ENCODE results near the gene ITPK1. TPM values are rescaled to one million over a fixed set of nuclear protein-coding genes. Genes with fewer than 3 reads are reported as not detected.

Gene ITPK1
- total RNA-seq, 3 donors from 2014 or later (not counting 1 experiment from before 2014, with no cell fraction given), result 73.2 to 74.8 (median 74.4) TPM

- Mint-ChIP-seq H3K36me3 (no peaks in the 10 kb centered on the region), H3K27me3 (ENCODE audit: low read depth in 2 of 2) (no peaks in the 10 kb centered on the region), H3K4me3 (no peak overlapping the region), H3K9me3 (no peaks in the 10 kb centered on the region), H3K27ac (no peak overlapping the region), H3K4me1 (peaks cover 6 to 19% of the 10 kb centered on the region in 2 donors)
- DNase-seq, result no peak
- H3K27ac ChIP-seq (ENCODE audit: low read length), result no peak overlapping the region
- H3K36me3 ChIP-seq (ENCODE audit: control insufficient read depth, insufficient read depth, low read length), result peaks cover 40% of the 10 kb centered on the region
- no peak overlapping the region for H3K4me3 ChIP-seq (ENCODE audit: low read length)
- no peak for TF ChIP-seq CTCF (IDR thresholded peaks at IDR 0.05)
- intact Hi-C loops (cut with micrococcal nuclease), result no loop called here
- 95% methylated on average over 18 of the region's 18 CpGs for WGBS (ENCODE audit: insufficient coverage)
- ATAC-seq, result no peak
- H3K4me1 ChIP-seq (ENCODE audit: control insufficient read depth, insufficient read depth, low read length), result no peaks in the 10 kb centered on the region
- H3K27me3 ChIP-seq (ENCODE audit: control insufficient read depth, insufficient read depth, low read length), result no peaks in the 10 kb centered on the region
- H3K9me3 ChIP-seq (ENCODE audit: control insufficient read depth, insufficient read depth, low read length), result no peaks in the 10 kb centered on the region
Observed at GRCh38 chr14:92960706-92961566, 154.8 kb downstream of the ITPK1 start.

GRCh38 chr14:92959761-92960680 is 155.7 kb downstream of the ITPK1 start:
- Histone ChIP-seq H3K27ac (ENCODE audit: low read length) (no peak overlapping the region), H3K27me3 (ENCODE audit: control insufficient read depth, insufficient read depth, low read length) (no peaks in the 10 kb centered on the region), H3K36me3 (ENCODE audit: control insufficient read depth, insufficient read depth, low read length) (peaks cover 43% of the 10 kb centered on the region), H3K4me3 (ENCODE audit: low read length) (no peak overlapping the region), H3K9me3 (ENCODE audit: control insufficient read depth, insufficient read depth, low read length) (no peaks in the 10 kb centered on the region), H3K4me1 (ENCODE audit: control insufficient read depth, insufficient read depth, low read length) (no peaks in the 10 kb centered on the region)
- DNase-seq, result no peak
- ATAC-seq, result no peak
- intact Hi-C loops (cut with micrococcal nuclease), result no loop called here
- Mint-ChIP-seq H3K4me3 (no peak overlapping the region), H3K27ac (no peak overlapping the region), H3K4me1 (peaks cover 2 to 17% of the 10 kb centered on the region in 2 donors), H3K9me3 (no peaks in the 10 kb centered on the region), H3K36me3 (no peaks in the 10 kb centered on the region), H3K27me3 (ENCODE audit: low read depth in 2 of 2) (no peaks in the 10 kb centered on the region)
- TF ChIP-seq CTCF (IDR thresholded peaks at IDR 0.05), result no peak
- 93% methylated on average over 30 of the region's 30 CpGs for WGBS (ENCODE audit: insufficient coverage)

- 98% methylated on average over 10 of the region's 10 CpGs for WGBS (ENCODE audit: insufficient coverage)
- Mint-ChIP-seq H3K9me3 (no peaks in the 10 kb centered on the region), H3K4me3 (no peak overlapping the region), H3K4me1 (peaks cover 0 to 13% of the 10 kb centered on the region in 2 donors), H3K27me3 (ENCODE audit: low read depth in 2 of 2) (no peaks in the 10 kb centered on the region), H3K36me3 (no peaks in the 10 kb centered on the region), H3K27ac (no peak overlapping the region)
- Histone ChIP-seq H3K4me1 (ENCODE audit: control insufficient read depth, insufficient read depth, low read length) (no peaks in the 10 kb centered on the region), H3K4me3 (ENCODE audit: low read length) (no peak overlapping the region), H3K36me3 (ENCODE audit: control insufficient read depth, insufficient read depth, low read length) (peaks cover 45% of the 10 kb centered on the region), H3K27ac (ENCODE audit: low read length) (no peak overlapping the region), H3K9me3 (ENCODE audit: control insufficient read depth, insufficient read depth, low read length) (no peaks in the 10 kb centered on the region), H3K27me3 (ENCODE audit: control insufficient read depth, insufficient read depth, low read length) (no peaks in the 10 kb centered on the region)
- TF ChIP-seq CTCF (IDR thresholded peaks at IDR 0.05), result no peak
- DNase-seq, result no peak
- intact Hi-C loops (cut with micrococcal nuclease), result no loop called here
- ATAC-seq, result no peak
Observed at GRCh38 chr14:92959189-92959531, 156.6 kb downstream of the ITPK1 start.
